Thymus (tissue), 11 donors: ENCODE measurements around the gene FUT8. TPM values are rescaled to one million over a fixed set of nuclear protein-coding genes. Genes with fewer than 3 reads are reported as not detected.

Source experiments
- DNase-seq, 9 donors: peaks; one replicate each; pipeline ENCODE4 v3.0.0-alpha.2; 2013; ENCODE audit warnings: low spot score in 9 of 9, low read depth in 6 of 9, missing footprints in 1 of 9
- H3K27ac ChIP-seq, 2 donors: one replicate each; pipeline ENCODE4 v1.5.1; 2013; ENCODE audit warnings: control low read depth in 1 of 2, low read depth in 1 of 2, low read length in 1 of 2, mild to moderate bottlenecking in 1 of 2, moderate library complexity in 1 of 2
- H3K27me3 ChIP-seq, 2 donors: one replicate each; pipeline ENCODE4 v1.5.1; 2013; ENCODE audit warnings: low read length in 1 of 2; ENCODE audit not compliant: control insufficient read depth in 2 of 2, insufficient read depth in 1 of 2
- H3K36me3 ChIP-seq, 2 donors: one replicate each; pipeline ENCODE4 v1.5.1; 2013; ENCODE audit warnings: low read length in 1 of 2, mild to moderate bottlenecking in 1 of 2, moderate library complexity in 1 of 2; ENCODE audit not compliant: control insufficient read depth in 2 of 2, insufficient read depth in 2 of 2
- H3K4me1 ChIP-seq, 2 donors: one replicate each; pipeline ENCODE4 v1.5.1; 2013; ENCODE audit warnings: low read length in 2 of 2; ENCODE audit not compliant: control insufficient read depth in 2 of 2, insufficient read depth in 2 of 2
- H3K4me3 ChIP-seq, 2 donors: one replicate each; pipeline ENCODE4 v1.5.1; 2013; ENCODE audit warnings: low read length in 2 of 2, control low read depth in 1 of 2, mild to moderate bottlenecking in 1 of 2
- H3K9me3 ChIP-seq, 2 donors: one replicate each; pipeline ENCODE4 v1.5.1; 2013; ENCODE audit warnings: low read length in 1 of 2, mild to moderate bottlenecking in 1 of 2; ENCODE audit not compliant: control insufficient read depth in 2 of 2, insufficient read depth in 1 of 2
- WGBS: extraction: QIAGEN DNeasy Blood & Tissue Kit; methylation state at CpG from one replicate; pipeline ENCODE4 v1.1.7; 2013; 5-methylcytosine and 5-hydroxymethylcytosine counted together
- polyA plus RNA-seq: library from polyadenylated mRNA; stranded (reverse); fragments of 200-250 nt; gene quantifications from one replicate; pipeline ENCODE4 v1.2.3, GENCODE V29; 2013
- total RNA-seq: library from RNA; stranded (reverse); fragments of 120-200 nt; gene quantifications from one replicate; pipeline ENCODE4 v1.2.4, GENCODE V29; 2013
- donor health status: healthy.

FUT8 gene
- total and polyA plus RNA-seq, 2 donors: 15.0 to 35.2 TPM

GRCh38 chr14:65548878-65549277 lies 136.3 kb downstream of the FUT8 start:
- WGBS: 91% methylated on average over 2 of the region's 2 CpGs
- H3K27me3 ChIP-seq: no peaks in the 10 kb centered on the region
- H3K4me1 ChIP-seq: no peaks in the 10 kb centered on the region
- no peaks in the 10 kb centered on the region for H3K9me3 ChIP-seq
- peak in 1 of 9 donors; percentile 16 for DNase-seq
- no peak overlapping the region for H3K27ac ChIP-seq
- H3K36me3 ChIP-seq: no peaks in the 10 kb centered on the region
- no peak overlapping the region for H3K4me3 ChIP-seq

- Histone ChIP-seq H3K27ac (no peak overlapping the region), H3K4me3 (no peak overlapping the region), H3K27me3 (no peaks in the 10 kb centered on the region), H3K9me3 (no peaks in the 10 kb centered on the region), H3K36me3 (no peaks in the 10 kb centered on the region), H3K4me1 (no peaks in the 10 kb centered on the region)
- WGBS: 60% methylated on average over 2 of the region's 2 CpGs
- no peak for DNase-seq
Observed at GRCh38 chr14:65549429-65549828, 136.9 kb downstream of the FUT8 start.

GRCh38 chr14:65550779-65551643 lies 138.5 kb downstream of the FUT8 start:
- Histone ChIP-seq H3K4me1 (no peaks in the 10 kb centered on the region), H3K9me3 (no peaks in the 10 kb centered on the region), H3K27me3 (no peaks in the 10 kb centered on the region), H3K4me3 (no peak overlapping the region), H3K36me3 (no peaks in the 10 kb centered on the region), H3K27ac (no peak overlapping the region)
- DNase-seq: no peak
- WGBS: 97% methylated on average over 6 of the region's 6 CpGs

GRCh38 chr14:65552724-65553123 lies 140.2 kb downstream of the FUT8 start:
- 98% methylated on average over 4 of the region's 4 CpGs for WGBS
- Histone ChIP-seq H3K27me3 (no peaks in the 10 kb centered on the region), H3K4me1 (no peaks in the 10 kb centered on the region), H3K36me3 (no peaks in the 10 kb centered on the region), H3K27ac (no peak overlapping the region), H3K9me3 (no peaks in the 10 kb centered on the region), H3K4me3 (no peak overlapping the region)
- DNase-seq: no peak

- Histone ChIP-seq H3K27me3 (no peaks in the 10 kb centered on the region), H3K27ac (no peak overlapping the region), H3K4me1 (no peaks in the 10 kb centered on the region), H3K9me3 (no peaks in the 10 kb centered on the region), H3K36me3 (no peaks in the 10 kb centered on the region), H3K4me3 (no peak overlapping the region)
- DNase-seq: no peak
Observed at GRCh38 chr14:65554837-65555236, 142.3 kb downstream of the FUT8 start.

GRCh38 chr14:65555358-65555757 lies 142.8 kb downstream of the FUT8 start:
- Histone ChIP-seq H3K27me3 (no peaks in the 10 kb centered on the region), H3K4me3 (no peak overlapping the region), H3K9me3 (no peaks in the 10 kb centered on the region), H3K4me1 (no peaks in the 10 kb centered on the region), H3K27ac (no peak overlapping the region), H3K36me3 (no peaks in the 10 kb centered on the region)
- DNase-seq: no peak

GRCh38 chr14:65558363-65558762 lies 145.8 kb downstream of the FUT8 start:
- 97% methylated on average over 2 of the region's 2 CpGs for whole genome bisulfite sequencing
- Histone ChIP-seq H3K4me1 (no peaks in the 10 kb centered on the region), H3K27me3 (no peaks in the 10 kb centered on the region), H3K27ac (no peak overlapping the region), H3K9me3 (no peaks in the 10 kb centered on the region), H3K4me3 (no peak overlapping the region), H3K36me3 (peaks cover 0 to 6% of the 10 kb centered on the region in 2 donors)
- no peak for DNase-seq

- H3K9me3 ChIP-seq: no peaks in the 10 kb centered on the region
- no peaks in the 10 kb centered on the region for H3K27me3 ChIP-seq
- no peak for DNase-seq
- 94% methylated on average over 2 of the region's 2 CpGs for WGBS
- no peak overlapping the region for H3K4me3 ChIP-seq
- H3K27ac ChIP-seq: no peak overlapping the region
- H3K36me3 ChIP-seq: peaks cover 0 to 6% of the 10 kb centered on the region in 2 donors
- H3K4me1 ChIP-seq: no peaks in the 10 kb centered on the region
Observed at GRCh38 chr14:65560340-65561027, 148.0 kb downstream of the FUT8 start.

GRCh38 chr14:65564370-65564769 lies 151.8 kb downstream of the FUT8 start:
- Histone ChIP-seq H3K27ac (no peak overlapping the region), H3K4me3 (no peak overlapping the region), H3K4me1 (no peaks in the 10 kb centered on the region), H3K27me3 (no peaks in the 10 kb centered on the region), H3K9me3 (no peaks in the 10 kb centered on the region), H3K36me3 (peaks cover 0 to 6% of the 10 kb centered on the region in 2 donors)
- over 99% methylated on average over 4 of the region's 4 CpGs for WGBS
- DNase-seq: no peak
